Right renal cortex interstitium (tissue), 3 donors: Measurements from ENCODE around the gene ADAMTS12. TPM values are rescaled to one million over a fixed set of nuclear protein-coding genes. Genes with fewer than 3 reads are reported as not detected.

Experiments used
- DNase-seq, 3 donors: peaks; one replicate each; pipeline ENCODE4 v3.0.0-alpha.2; 2013; ENCODE audit warnings: low read depth in 3 of 3, low spot score in 2 of 3
- polyA plus RNA-seq, 3 donors: library from polyadenylated mRNA; unstranded; fragments of 120-200 nt; gene quantifications; one replicate each; pipeline ENCODE4 v1.2.1, GENCODE V29; 2013; ENCODE audit not compliant: insufficient read length in 3 of 3

Gene ADAMTS12
- polyA plus RNA-seq, 3 donors, result 14.3 to 16.9 (median 14.8) TPM

DNA sequence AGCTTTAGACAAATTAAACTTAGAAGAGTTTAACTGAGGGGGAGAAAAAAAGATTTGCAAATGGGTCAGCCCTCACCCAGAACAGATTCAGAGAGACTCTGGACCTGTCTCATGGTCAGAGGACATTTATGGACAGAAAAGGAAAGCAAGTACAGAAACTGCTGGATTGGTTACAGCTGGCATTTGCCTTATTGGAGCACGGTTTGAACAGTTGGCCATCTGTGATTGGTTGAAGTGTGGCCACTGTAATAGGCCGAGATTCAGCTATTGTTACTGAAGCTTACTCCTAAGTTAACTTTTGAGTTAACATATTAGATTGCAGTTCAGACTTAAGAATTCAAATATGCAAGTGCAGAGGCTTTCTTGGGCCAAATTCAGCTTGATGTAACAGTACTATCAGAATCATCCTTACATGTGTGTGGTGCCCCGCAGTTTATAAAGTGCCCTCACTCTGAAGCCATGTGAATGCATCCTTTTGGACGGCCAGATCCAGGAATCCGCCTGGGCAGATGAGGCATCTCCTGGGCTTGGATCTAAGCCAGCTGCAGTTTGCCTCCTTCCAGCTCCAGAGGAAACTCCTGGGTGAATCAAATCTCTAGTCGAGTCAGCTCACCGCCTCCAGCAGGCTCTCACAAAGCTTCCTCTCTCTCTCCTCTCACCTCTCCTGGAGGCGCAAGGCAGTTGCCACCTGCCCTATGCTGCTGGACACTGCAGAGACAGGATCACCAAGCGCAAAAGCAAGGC is 165.2 kb downstream of the ADAMTS12 start:
- DNase-seq, result no peak

DNA sequence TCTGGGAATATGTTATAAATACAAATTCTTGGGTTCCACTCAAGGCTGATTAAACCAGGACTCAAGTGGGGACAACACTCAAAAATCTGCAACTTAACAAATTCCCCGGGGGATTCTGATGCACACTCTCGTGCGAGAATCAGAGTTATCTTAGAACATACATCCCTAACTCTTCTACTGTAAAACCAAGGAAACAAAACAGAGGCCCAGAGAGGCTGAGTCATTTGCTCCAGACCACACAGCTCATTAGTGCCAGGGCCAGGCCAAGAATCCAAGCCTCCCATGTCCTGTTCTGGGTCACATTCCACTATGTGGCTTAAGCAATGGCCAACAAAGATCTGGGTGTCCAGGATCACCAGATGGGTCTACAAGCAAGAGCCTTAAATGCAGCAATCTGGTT is 166.0 kb downstream of the ADAMTS12 start:
- DNase-seq, result no peak

DNA sequence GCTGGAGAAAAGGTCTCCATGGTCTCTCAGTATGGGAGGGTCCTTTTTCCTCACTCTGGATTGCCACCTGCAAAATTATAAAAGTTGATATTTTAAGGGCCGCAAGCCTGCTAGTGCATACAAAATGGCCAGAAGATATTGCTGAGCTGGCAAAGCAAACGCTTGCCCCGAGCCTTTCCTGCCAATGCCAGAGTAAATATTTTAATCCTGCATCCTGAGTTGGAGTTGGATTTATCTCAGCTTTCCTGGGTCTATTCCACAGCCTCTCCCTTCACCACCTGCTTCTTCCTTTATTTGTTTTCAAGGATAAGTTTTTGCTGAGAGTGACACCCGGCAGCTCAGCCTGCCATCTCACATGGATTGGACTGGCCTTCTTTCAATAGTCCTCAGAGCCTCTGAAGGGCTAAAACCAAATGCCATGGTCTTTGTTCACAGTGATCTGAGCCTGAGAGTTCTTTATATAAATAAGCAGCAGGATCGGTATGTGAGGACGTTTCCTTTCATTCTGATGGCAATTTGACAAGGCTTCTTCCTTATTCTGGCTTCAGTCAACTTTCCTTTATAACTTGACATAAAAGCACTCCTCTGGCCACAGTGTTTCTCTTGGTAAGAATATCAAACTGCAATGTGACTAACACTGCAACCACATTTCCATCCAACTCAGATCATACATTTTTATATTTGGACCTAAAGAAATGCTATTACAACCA is 170.1 kb downstream of the ADAMTS12 start:
- DNase-seq, result no peak

DNA sequence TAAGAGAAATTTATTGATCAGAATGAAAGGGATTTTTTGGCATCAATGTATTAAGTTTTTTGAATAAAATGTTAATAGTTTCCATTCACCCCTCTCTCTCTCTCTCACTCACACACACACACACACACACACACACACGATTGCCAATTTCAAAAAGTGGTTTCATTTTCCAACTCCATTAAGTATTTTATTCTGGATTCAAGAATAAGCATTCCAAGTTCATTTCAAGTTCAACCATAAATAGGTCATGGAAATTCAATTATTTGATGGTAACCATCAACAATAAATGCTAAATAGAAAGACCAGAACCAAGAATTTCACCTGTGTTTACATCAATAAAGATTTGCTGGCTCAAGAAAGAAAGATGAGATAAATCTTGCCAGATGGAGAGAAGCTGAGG is 171.6 kb downstream of the ADAMTS12 start:
- DNase-seq, result no peak

DNA sequence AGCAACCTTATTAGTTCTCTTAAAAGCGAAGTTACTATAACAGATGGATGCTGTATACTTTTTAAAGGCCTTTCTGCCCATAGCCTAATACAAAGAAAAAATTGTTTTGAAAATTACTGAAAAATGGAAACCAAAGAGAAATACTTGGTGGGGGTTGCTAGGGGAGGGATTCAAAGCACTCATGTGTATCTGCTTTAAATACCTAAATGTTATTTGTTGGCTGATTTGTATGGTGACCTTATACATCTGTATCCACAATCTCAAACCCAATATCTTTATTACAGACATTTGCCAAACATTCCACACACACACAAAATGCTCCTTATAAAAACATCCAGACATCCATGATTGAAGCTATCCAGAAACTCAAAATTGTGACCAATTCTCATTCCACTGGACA is 172.0 kb downstream of the ADAMTS12 start:
- no peak for DNase-seq

DNA sequence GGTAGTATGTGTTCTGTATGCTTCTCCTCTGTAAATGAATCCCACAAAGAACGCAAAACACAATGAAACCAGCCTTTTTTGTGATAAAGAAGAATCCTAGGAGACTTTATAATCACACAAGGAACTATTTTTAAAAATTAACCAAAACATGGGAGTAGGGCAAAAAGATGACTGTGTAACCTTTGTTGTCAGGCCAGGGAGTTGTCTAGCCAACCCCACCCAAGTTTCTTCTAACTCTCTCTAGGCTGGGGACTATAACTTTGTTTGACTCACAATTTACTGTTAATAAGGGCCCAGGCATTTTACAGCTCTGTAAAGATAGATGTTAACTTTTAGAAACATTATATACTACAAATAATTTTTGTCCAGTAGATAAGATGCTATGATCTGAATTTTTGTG is 176.1 kb downstream of the ADAMTS12 start:
- DNase-seq, result no peak

DNA sequence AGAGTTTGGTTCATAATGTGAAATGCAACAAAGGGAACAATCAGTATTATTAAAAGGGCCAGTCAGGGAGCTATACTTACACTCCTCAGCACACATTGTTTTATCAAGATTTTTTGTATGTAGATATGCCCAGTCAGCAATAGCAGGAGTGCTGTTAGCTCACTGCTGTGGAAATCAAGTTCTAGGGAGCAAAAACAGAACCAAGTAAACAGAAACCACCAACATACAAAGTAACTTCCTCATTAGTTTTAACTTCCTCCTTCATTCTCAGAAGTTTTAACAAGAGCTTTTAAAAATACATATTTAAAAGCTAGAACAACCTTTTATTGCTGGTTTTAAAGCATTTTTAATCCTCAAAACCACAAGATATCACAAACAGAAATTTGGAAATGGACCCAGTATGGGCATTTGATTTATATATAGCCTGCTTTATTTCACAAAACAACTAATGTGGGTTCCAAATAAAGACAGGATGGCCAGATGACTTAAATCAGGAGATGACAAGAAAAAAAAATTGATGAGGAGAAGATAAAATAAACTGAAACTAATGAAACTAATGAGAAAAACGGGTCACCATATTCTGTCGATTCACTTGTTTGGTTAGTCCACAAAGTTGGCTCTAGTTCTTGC is 178.5 kb downstream of the ADAMTS12 start:
- no peak for DNase-seq

DNA sequence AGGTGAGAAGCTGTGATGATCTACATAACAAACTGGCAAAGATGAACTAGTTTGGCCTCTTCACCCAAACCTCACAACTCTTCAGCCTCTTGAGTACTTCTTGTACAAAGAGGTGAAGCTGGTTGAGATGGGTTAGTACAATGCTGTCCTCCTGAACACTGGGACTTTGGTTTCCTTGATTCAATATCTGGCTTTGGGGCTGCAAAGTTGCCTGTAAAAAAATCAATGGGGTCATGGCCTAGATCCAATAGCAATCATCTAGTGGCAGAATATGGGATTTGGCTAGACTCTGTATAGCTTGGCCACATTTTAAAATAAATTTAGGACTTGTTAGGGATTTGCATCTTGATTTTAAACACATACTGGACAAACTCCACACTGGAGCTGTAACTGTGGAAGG is 179.1 kb downstream of the ADAMTS12 start:
- DNase-seq, result no peak

DNA sequence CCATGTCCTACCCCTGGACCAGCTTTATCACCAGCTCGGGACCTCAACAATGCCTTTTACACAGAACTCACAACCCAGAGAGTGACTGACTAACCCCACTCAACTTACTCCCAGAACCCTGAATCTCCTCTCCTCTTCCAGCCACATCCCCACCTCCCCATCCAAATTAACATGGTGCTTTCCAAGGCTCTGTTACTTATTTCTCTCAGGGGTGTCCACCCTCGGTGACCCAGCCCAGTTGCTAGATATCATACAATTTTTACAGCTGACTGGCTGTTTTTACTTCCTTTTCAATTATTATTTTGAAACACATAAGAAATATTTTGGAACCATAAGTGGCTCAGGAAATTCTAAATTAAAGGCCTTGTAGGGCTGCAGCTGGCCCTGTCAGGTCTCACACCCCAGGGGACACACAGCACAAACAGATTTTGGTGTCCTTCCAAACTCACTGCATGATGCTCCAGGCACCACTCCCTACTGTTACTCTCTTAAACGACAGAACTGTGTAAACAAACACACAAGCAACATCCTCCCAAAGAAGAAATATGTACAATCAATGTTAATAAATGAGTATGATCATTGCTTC is 180.6 kb downstream of the ADAMTS12 start:
- no peak for DNase-seq

DNA sequence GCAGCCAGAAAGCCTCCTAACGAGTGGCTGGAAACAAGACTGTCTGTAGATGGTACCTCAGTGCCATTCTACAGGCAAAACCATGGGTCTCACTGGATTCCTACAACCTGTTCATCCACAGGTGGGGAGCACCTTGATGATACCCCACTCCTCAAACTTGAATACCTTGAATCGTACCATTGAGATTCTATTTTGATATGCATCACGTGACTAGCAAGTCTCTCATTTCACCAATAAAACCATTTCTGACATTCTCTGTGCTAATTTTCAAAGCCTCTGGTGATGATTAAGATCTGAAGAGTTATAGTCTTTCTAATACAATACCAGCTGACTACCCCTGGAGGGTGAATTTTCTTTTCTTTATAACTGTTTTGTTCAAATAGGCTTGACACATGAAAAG is 188.9 kb downstream of the ADAMTS12 start:
- no peak for DNase-seq

DNA sequence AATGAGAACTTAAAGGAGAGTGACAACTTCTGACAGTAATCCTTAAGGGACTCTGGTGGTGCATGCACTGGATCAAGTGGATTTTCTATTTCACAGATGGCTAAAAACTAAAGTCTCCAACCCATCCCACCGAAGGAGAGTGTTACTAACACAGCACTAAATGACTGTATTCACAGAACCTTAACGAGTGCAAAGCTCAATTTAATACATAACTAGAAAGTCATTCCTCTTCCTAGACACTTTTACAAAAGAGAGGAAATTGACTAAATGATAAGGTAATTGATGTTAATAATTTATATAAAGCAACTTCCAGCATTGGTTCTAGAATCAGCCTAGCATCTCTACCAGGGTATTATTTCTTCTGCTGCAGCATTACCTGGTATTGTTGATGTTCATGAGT is 189.8 kb downstream of the ADAMTS12 start:
- no peak for DNase-seq

DNA sequence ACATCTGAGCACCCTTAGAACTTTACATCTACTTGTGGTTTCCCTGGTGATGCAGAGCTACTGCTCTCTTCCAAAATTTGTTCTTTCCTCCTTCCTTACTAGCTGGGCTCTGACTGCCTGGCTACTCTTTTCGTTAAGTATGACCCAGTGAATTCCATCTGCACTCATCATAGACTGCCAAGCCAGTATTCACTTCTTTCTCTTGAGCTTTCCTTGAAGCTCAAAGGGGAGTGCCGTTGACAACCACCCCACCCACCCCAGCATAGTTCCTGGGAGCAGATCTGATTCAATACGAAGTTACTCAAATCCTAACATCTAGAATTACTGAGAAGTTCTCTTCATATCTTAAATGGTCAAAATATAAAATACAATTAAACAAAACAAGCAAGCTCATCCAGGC is 190.5 kb downstream of the ADAMTS12 start:
- no peak for DNase-seq

DNA sequence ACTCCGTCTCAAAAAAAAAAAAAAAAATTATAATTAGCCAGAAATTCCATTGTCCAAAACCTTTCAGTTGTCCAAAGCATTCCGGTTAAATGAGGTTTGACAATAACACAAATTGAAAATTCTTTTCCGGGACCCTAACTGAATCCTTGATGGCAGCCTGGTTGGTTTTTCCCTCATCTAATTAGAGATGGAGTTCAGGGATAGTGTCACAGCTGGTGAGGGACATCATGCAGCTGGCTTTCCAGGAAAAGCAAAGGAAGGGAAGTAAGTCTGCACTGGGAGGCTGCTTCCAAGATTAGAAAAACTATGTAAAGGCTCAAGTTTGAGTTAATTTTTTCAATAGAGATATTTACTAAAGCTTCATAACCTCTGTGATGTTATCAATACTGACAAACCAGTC is 195.4 kb downstream of the ADAMTS12 start:
- DNase-seq, result no peak

DNA sequence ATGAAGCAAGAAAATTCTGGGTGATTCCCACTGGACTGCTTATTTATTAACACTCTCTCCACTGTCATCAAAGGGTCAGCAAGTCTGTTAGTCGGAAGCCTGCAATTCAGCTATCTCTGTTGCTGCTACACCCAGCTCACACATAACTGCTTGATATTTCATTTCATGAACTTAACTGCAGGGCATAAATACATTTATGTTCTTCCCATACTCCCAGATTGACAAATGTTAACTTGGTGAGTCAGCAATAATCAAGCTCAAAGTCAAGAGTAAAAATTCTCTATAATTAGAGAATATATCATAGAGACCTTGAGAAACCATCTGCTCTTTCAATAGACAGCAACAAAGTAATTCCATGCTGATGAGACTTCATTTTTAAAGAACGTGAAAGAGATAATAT is 198.8 kb downstream of the ADAMTS12 start:
- no peak for DNase-seq

DNA sequence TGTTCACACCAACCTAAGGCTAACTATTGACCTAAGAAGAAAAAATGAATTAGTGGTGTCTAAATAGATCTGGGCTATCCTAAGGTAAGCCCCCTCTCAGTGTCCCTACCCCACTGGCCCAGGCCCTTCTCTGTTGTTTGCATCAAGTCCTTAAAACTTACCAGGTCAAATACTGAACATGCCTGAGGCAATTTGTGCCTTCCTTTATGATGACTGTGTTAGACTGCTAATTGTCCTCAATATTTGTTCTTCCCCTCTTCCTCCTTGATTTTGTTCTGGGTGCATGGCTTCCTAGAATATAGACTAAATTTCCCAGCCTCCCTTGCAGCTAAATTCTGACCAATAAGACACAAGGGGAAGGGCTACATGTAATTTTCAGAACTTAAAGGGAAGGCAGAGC is 199.9 kb downstream of the ADAMTS12 start:
- DNase-seq, result no peak

DNA sequence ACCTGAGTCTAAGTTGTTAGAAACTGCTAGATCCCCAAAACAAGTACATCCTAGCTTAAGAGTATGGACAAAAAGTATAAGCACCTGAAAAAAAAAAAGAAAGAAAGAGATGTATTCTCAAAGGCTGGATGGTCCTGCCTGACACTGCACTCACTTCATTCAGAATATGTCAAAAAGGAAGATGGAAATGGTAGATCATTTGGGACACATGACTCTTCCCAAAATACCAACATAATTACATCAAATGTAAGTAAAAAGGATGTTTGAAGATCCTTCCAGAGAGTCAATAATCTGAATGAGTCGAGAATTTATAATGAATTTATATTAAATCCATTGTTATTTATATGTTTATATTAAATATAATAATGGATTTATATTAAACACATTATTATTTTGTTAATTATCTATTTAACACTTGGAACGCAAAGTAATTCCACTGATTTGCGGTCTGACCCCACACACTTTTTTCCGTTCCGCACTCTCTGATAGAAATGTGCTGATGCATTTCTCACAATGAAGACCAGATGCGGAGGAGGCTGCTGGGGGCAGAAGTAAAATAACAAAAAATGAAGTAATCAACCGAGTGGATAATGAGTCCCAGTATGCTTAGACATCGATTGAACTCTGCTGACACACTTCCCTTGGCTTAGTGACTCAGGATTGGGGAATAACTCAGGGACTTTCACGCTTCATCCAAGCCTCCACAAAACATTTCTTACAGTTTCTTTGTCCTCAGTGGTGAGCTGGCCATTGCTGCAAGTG is 201.2 kb downstream of the ADAMTS12 start:
- DNase-seq, result no peak

DNA sequence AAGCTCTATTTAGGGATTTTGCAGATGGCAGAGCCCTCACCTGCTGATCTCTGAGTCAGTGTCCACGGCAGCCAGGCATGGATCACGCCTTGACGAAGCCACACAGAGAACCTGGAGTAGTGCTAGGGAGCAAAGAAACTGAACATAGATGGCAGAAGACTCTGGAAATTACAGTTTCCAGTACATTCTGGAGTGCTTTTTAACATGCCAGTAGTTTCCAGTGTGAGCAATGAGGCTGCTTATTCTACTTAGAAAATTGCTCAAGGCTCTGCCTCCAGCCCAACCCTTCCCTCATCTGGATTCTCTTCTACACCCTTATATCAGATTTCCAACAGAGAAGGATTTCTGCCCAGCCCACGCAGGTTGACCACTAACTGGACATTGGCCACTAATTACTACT is 203.3 kb downstream of the ADAMTS12 start:
- DNase-seq, result no peak

DNA sequence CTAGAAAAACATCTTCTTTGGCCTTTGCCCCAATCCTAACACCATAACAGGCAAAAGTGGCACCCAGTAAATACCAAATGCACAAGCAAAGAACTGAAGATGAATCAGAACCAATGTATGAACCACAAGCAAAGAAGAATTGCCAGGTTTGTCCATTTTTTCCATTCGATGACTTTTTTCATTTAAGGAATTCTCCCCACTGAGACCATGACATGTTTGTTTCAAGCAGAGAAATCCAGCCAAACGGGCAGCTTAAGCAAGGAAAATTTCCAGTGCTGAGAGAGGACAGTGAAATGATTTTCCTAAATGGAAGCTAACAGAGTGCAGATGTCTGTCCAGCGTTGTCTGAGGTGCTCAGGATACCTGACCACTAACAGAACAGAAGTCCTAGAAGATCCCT is 203.7 kb downstream of the ADAMTS12 start:
- no peak for DNase-seq

DNA sequence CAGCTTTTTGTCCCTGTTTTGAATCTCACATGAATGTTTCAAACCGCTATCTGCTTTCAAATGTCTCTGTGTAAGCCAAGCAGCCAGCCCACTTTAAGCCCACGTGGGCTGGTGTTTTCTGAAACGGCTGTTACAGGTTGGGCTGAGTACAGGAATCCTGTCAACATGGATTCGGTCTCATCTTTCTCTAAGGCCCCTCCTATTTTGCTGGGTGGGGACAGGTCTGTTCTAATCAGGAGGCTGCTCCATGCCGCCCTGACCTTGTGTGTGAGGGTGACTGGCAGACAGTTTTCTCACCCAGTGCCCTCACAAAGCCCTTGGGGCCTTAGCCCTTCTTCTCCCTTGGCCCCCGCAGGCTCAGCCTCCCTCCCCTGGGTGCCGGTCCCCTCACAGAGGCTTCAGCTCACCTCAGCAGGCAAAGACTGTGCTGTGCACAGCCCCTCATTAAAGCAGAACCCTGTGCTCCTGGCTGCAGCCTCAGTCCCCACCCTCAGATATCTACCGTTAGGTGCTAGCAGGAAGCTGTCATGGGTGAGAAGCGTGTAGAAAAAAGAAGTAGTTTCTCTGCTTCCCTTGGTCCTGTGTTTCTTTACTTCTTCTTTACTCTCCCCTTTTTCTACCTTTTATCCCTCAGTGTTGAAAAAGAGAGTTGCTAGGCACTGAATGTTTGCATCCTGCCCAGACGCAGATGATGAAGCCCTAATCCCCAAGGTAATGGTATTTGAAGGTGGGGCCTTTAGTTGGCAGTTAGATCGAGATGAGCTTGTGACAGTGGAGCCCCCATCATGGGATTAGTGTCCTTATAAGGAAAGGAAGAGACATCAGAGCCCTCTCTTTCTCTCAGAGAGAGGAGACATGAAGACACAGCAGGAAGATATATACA is 205.7 kb downstream of the ADAMTS12 start:
- DNase-seq, result no peak
